Skeletal muscle satellite cell (primary cell): ENCODE data around the gene HS3ST5.

Source experiments
- H3K27me3 ChIP-seq: 2 replicates; pipeline ENCODE4 v1.7.0; 2013; ENCODE audit warnings: low read length; ENCODE audit not compliant: control insufficient read depth, insufficient read depth
- H3K36me3 ChIP-seq: 2 replicates; pipeline ENCODE4 v1.7.0; 2013; ENCODE audit warnings: mild to moderate bottlenecking, control low read depth, low read length; ENCODE audit not compliant: insufficient read depth
- H3K4me1 ChIP-seq: 2 replicates; pipeline ENCODE4 v1.7.0; 2013; ENCODE audit warnings: low read length; ENCODE audit not compliant: control insufficient read depth, insufficient read depth
- H3K4me2 ChIP-seq: 2 replicates; pipeline ENCODE4 v1.7.0; 2013; ENCODE audit warnings: mild to moderate bottlenecking, low read length
- H3K4me3 ChIP-seq: 2 replicates; pipeline ENCODE4 v1.7.0; 2013; ENCODE audit warnings: low read length
- H3K9ac ChIP-seq: 2 replicates; pipeline ENCODE4 v1.7.0; 2013; ENCODE audit warnings: mild to moderate bottlenecking, low read depth, low read length, moderate library complexity
- H3K9me3 ChIP-seq: replicated peaks from 2 replicates; pipeline ENCODE4 v1.7.0; 2013; ENCODE audit warnings: mild to moderate bottlenecking, control low read depth, low read length

The HS3ST5 gene

GRCh38 chr6:114181664-114182063 lies 161.2 kb downstream of the HS3ST5 start:
- no peak overlapping the region for H3K4me2 ChIP-seq
- no peaks in the 10 kb centered on the region for H3K27me3 ChIP-seq
- no peak overlapping the region for H3K4me3 ChIP-seq
- no peak overlapping the region for H3K9ac ChIP-seq
- no peaks in the 10 kb centered on the region for H3K9me3 ChIP-seq
- no peaks in the 10 kb centered on the region for H3K4me1 ChIP-seq
- no peaks in the 10 kb centered on the region for H3K36me3 ChIP-seq

- no peak overlapping the region for H3K4me3 ChIP-seq
- no peak overlapping the region for H3K9ac ChIP-seq
- H3K27me3 ChIP-seq = no peaks in the 10 kb centered on the region
- H3K9me3 ChIP-seq = no peaks in the 10 kb centered on the region
- H3K4me2 ChIP-seq = no peak overlapping the region
- no peaks in the 10 kb centered on the region for H3K36me3 ChIP-seq
- no peaks in the 10 kb centered on the region for H3K4me1 ChIP-seq
These were observed 163.4 kb downstream of the HS3ST5 start for GRCh38 chr6:114179411-114179810.

GRCh38 chr6:114176726-114177125 lies 166.1 kb downstream of the HS3ST5 start:
- Histone ChIP-seq H3K4me1 (no peaks in the 10 kb centered on the region), H3K9ac (no peak overlapping the region), H3K9me3 (no peaks in the 10 kb centered on the region), H3K36me3 (no peaks in the 10 kb centered on the region), H3K27me3 (no peaks in the 10 kb centered on the region), H3K4me2 (no peak overlapping the region), H3K4me3 (no peak overlapping the region)

- H3K4me3 ChIP-seq = no peak overlapping the region
- H3K4me2 ChIP-seq = no peak overlapping the region
- H3K4me1 ChIP-seq = no peaks in the 10 kb centered on the region
- no peaks in the 10 kb centered on the region for H3K27me3 ChIP-seq
- no peaks in the 10 kb centered on the region for H3K36me3 ChIP-seq
- no peaks in the 10 kb centered on the region for H3K9me3 ChIP-seq
- H3K9ac ChIP-seq = no peak overlapping the region
These were observed 170.1 kb downstream of the HS3ST5 start for GRCh38 chr6:114172576-114173260.

- H3K4me1 ChIP-seq = no peaks in the 10 kb centered on the region
These were observed 171.3 kb downstream of the HS3ST5 start for GRCh38 chr6:114171473-114171872.

GRCh38 chr6:114170958-114171387 lies 171.8 kb downstream of the HS3ST5 start:
- Histone ChIP-seq H3K27me3 (no peaks in the 10 kb centered on the region), H3K9ac (no peak overlapping the region), H3K4me2 (no peak overlapping the region), H3K4me1 (no peaks in the 10 kb centered on the region), H3K36me3 (no peaks in the 10 kb centered on the region), H3K4me3 (no peak overlapping the region), H3K9me3 (no peaks in the 10 kb centered on the region)

More at GRCh38 chr6:114171473-114171872, 171.3 kb downstream of the HS3ST5 start:
- H3K36me3 ChIP-seq = no peaks in the 10 kb centered on the region
- H3K4me2 ChIP-seq = no peak overlapping the region
- H3K9ac ChIP-seq = no peak overlapping the region
- no peaks in the 10 kb centered on the region for H3K27me3 ChIP-seq
- no peak overlapping the region for H3K4me3 ChIP-seq
- H3K9me3 ChIP-seq = no peaks in the 10 kb centered on the region

- no peaks in the 10 kb centered on the region for H3K4me1 ChIP-seq
- no peaks in the 10 kb centered on the region for H3K36me3 ChIP-seq
- H3K4me2 ChIP-seq = no peak overlapping the region
- H3K27me3 ChIP-seq = no peaks in the 10 kb centered on the region
- no peak overlapping the region for H3K4me3 ChIP-seq
- no peaks in the 10 kb centered on the region for H3K9me3 ChIP-seq
- H3K9ac ChIP-seq = no peak overlapping the region
These were observed 172.5 kb downstream of the HS3ST5 start for GRCh38 chr6:114170372-114170771.

- Histone ChIP-seq H3K4me2 (no peak overlapping the region), H3K36me3 (no peaks in the 10 kb centered on the region), H3K9ac (no peak overlapping the region), H3K9me3 (no peaks in the 10 kb centered on the region), H3K4me1 (no peaks in the 10 kb centered on the region), H3K4me3 (no peak overlapping the region), H3K27me3 (no peaks in the 10 kb centered on the region)
These were observed 173.1 kb downstream of the HS3ST5 start for GRCh38 chr6:114169763-114170162.

- Histone ChIP-seq H3K4me1 (no peaks in the 10 kb centered on the region), H3K4me3 (no peak overlapping the region), H3K9ac (no peak overlapping the region), H3K4me2 (no peak overlapping the region), H3K36me3 (no peaks in the 10 kb centered on the region), H3K9me3 (no peaks in the 10 kb centered on the region), H3K27me3 (no peaks in the 10 kb centered on the region)
These were observed 174.9 kb downstream of the HS3ST5 start for GRCh38 chr6:114167583-114168576.

- H3K4me1 ChIP-seq = no peaks in the 10 kb centered on the region
- H3K9ac ChIP-seq = no peak overlapping the region
- H3K4me3 ChIP-seq = no peak overlapping the region
- no peaks in the 10 kb centered on the region for H3K9me3 ChIP-seq
- no peaks in the 10 kb centered on the region for H3K36me3 ChIP-seq
- H3K4me2 ChIP-seq = no peak overlapping the region
- no peaks in the 10 kb centered on the region for H3K27me3 ChIP-seq
These were observed 178.6 kb downstream of the HS3ST5 start for GRCh38 chr6:114164207-114164606.

- Histone ChIP-seq H3K9me3 (no peaks in the 10 kb centered on the region), H3K4me1 (no peaks in the 10 kb centered on the region), H3K9ac (no peak overlapping the region), H3K36me3 (no peaks in the 10 kb centered on the region), H3K4me2 (no peak overlapping the region), H3K4me3 (no peak overlapping the region), H3K27me3 (no peaks in the 10 kb centered on the region)
These were observed 180.0 kb downstream of the HS3ST5 start for GRCh38 chr6:114162691-114163347.
